SK-N-SH (cell line): ENCODE results near the gene RPS6KB2. TPM values are rescaled to one million over a fixed set of nuclear protein-coding genes. Genes with fewer than 3 reads are reported as not detected.

ENCODE experiments used
- CTCF ChIA-PET: fragments of 300-600, 350-600 bp; formaldehyde crosslinking; extraction: SDS; loops from one replicate; lab custom pipeline; 2021; lab: Yijun Ruan, JAX
- POLR2A ChIA-PET: fragments of 350-600 bp; sonication (Branson Sonifier 250); formaldehyde crosslinking; extraction: SDS; loops from one replicate; lab custom pipeline; 2020; ENCODE audit warnings: antibody characterized with exemption, inconsistent platforms; lab: Yijun Ruan, JAX
- DNase-seq: peaks from one replicate; pipeline ENCODE4 v3.0.0; 2012
- H2AFZ ChIP-seq: fragments of 200-600 bp; sonication (generic); 2 replicates; pipeline ENCODE4 v1.8.1; 2016; ENCODE audit warnings: antibody characterized with exemption, mild to moderate bottlenecking, low read depth
- H3F3A ChIP-seq: fragments of 200-600 bp; sonication (generic); replicated peaks from 2 replicates; pipeline ENCODE3; 2016; ENCODE audit warnings: antibody characterized with exemption, mild to moderate bottlenecking; ENCODE audit not compliant: insufficient read depth
- H3K27ac ChIP-seq, 2 experiments: fragments of 200-500 bp in 1 of 2; fragments of 200-600 bp in 1 of 2; sonication (Bioruptor generic) in 1 of 2; sonication (generic), shearing (Covaris generic) in 1 of 2; 2 replicates each; pipeline versions ENCODE4 v1.5.1 to v1.6.1; 2014 to 2016; ENCODE audit warnings: low read depth in 2 of 2, inconsistent platforms in 1 of 2, low read length in 1 of 2, mild to moderate bottlenecking in 1 of 2, mixed read lengths in 1 of 2
- H3K27me3 ChIP-seq: fragments of 200-600 bp; sonication (generic), shearing (Covaris generic); 2 replicates; pipeline ENCODE4 v1.6.1; 2016; ENCODE audit warnings: mixed run types; ENCODE audit not compliant: insufficient read depth
- H3K36me3 ChIP-seq, 2 experiments: fragments of 200-500 bp in 1 of 2; fragments of 200-600 bp in 1 of 2; sonication (Bioruptor generic) in 1 of 2; sonication (generic) in 1 of 2; replicated peaks in 1 of 2; 2 replicates each; pipeline versions ENCODE3 to v1.5.1; 2014 to 2016; ENCODE audit warnings: low read length in 1 of 2, mild to moderate bottlenecking in 1 of 2; ENCODE audit not compliant: insufficient read depth in 2 of 2, control insufficient read depth in 1 of 2
- H3K4me1 ChIP-seq, 2 experiments: fragments of 200-500 bp in 1 of 2; fragments of 200-600 bp in 1 of 2; sonication (Bioruptor generic) in 1 of 2; sonication (generic), shearing (Covaris generic) in 1 of 2; 2 replicates each; pipeline versions ENCODE4 v1.5.1 to v1.6.1; 2014 to 2016; ENCODE audit warnings: low read depth in 1 of 2, low read length in 1 of 2, mixed run types in 1 of 2; ENCODE audit not compliant: insufficient read depth in 2 of 2, control insufficient read depth in 1 of 2
- H3K4me2 ChIP-seq: fragments of 200-600 bp; sonication (generic), shearing (Covaris generic); 2 replicates; pipeline ENCODE4 v1.6.1; 2017; ENCODE audit warnings: mixed run types
- H3K4me3 ChIP-seq, 2 experiments: fragments of 200-500 bp in 1 of 2; fragments of 200-600 bp in 1 of 2; sonication (Bioruptor generic) in 1 of 2; sonication (generic), shearing (Covaris generic) in 1 of 2; 2 replicates each; pipeline versions ENCODE4 v1.5.1 to v1.8.1; 2014 to 2016; ENCODE audit warnings: low read depth in 2 of 2, inconsistent platforms in 1 of 2, low read length in 1 of 2, mild to moderate bottlenecking in 1 of 2, mixed read lengths in 1 of 2, moderate library complexity in 1 of 2
- H3K79me2 ChIP-seq: fragments of 200-600 bp; sonication (generic); 2 replicates; pipeline ENCODE4 v1.8.1; 2017; ENCODE audit warnings: mild to moderate bottlenecking; ENCODE audit not compliant: insufficient read depth
- H3K9ac ChIP-seq: fragments of 200-600 bp; sonication (generic); 2 replicates; pipeline ENCODE4 v1.6.1; 2017; ENCODE audit warnings: mixed run types
- H3K9me2 ChIP-seq: fragments of 200-600 bp; sonication (generic); 2 replicates; pipeline ENCODE4 v1.6.1; 2017; ENCODE audit warnings: mixed run types
- H3K9me3 ChIP-seq: fragments of 200-600 bp; sonication (generic); 2 replicates; pipeline ENCODE4 v1.6.1; 2017; ENCODE audit warnings: mixed run types, mild to moderate bottlenecking, moderate library complexity
- H4K20me1 ChIP-seq: fragments of 200-600 bp; sonication (generic); 2 replicates; pipeline ENCODE4 v1.6.1; 2017; ENCODE audit warnings: mild to moderate bottlenecking, mixed run types; ENCODE audit not compliant: insufficient read depth
- EZH2phosphoT487 ChIP-seq: fragments of 200-600 bp; sonication (generic); IDR thresholded peaks from 2 replicates; pipeline ENCODE4 v1.6.1; 2017; ENCODE audit warnings: low read depth, mixed run types, mild to moderate bottlenecking, antibody characterized with exemption, moderate library complexity, borderline replicate concordance
- FOXM1 ChIP-seq: IDR thresholded peaks from 2 replicates; pipeline ENCODE4 v1.4.0; 2012; ENCODE audit warnings: low read depth, mild to moderate bottlenecking
- MXI1 ChIP-seq: IDR thresholded peaks from 2 replicates; pipeline ENCODE4 v1.6.1; 2012; ENCODE audit warnings: mild to moderate bottlenecking, low read depth, low read length, improper control_type of control experiment
- NFIC ChIP-seq: IDR thresholded peaks from 2 replicates; pipeline ENCODE4 v1.4.0; 2012; ENCODE audit warnings: borderline replicate concordance
- RCOR1 ChIP-seq: fragments of 150-350 bp; IDR thresholded peaks from 2 replicates; pipeline ENCODE4 v1.6.1; 2017; ENCODE audit warnings: antibody characterized with exemption, low read length
- RFX5 ChIP-seq: IDR thresholded peaks from 2 replicates; pipeline ENCODE4 v1.6.1; 2012; ENCODE audit warnings: mild to moderate bottlenecking, improper control_type of control experiment, low read length
- RXRA ChIP-seq: IDR thresholded peaks from 2 replicates; pipeline ENCODE4 v1.4.0; 2012; ENCODE audit warnings: low read depth, mild to moderate bottlenecking, borderline replicate concordance
- SMC3 ChIP-seq: IDR thresholded peaks from 2 replicates; pipeline ENCODE4 v1.6.1; 2012; ENCODE audit warnings: low read depth, low read length, improper control_type of control experiment
- TCF12 ChIP-seq: IDR thresholded peaks from 2 replicates; pipeline ENCODE4 v1.4.0; 2012
- TEAD4 ChIP-seq: IDR thresholded peaks from 2 replicates; pipeline ENCODE4 v1.4.0; 2012; ENCODE audit warnings: mild to moderate bottlenecking, borderline replicate concordance; ENCODE audit not compliant: insufficient read depth
- USF1 ChIP-seq: IDR thresholded peaks from 2 replicates; pipeline ENCODE4 v1.4.0; 2012; ENCODE audit warnings: low read depth, borderline replicate concordance
- YY1 ChIP-seq: IDR thresholded peaks from 2 replicates; pipeline ENCODE4 v1.4.0; 2012; ENCODE audit warnings: low read depth, mild to moderate bottlenecking
- ZBTB33 ChIP-seq: IDR thresholded peaks from 2 replicates; pipeline ENCODE4 v1.4.0; 2012; ENCODE audit warnings: low read depth, borderline replicate concordance
- whole genome bisulfite sequencing: methylation state at CpG from one replicate; pipeline ENCODE4 v1.1.6; 2017; ENCODE audit warnings: low lambda C conversion rate; 5-methylcytosine and 5-hydroxymethylcytosine counted together
- polyA plus RNA-seq, 3 experiments: library from polyadenylated mRNA; depleted of rRNA; stranded (reverse); fragments of >200 nt; gene quantifications; 2 replicates each; pipeline ENCODE4 v1.2.3, GENCODE V29; 2012
- TF ChIP-seq, protein P1 (sequence below): fragments of 150-350 bp; IDR thresholded peaks from 2 replicates; pipeline ENCODE4 v1.6.1; 2017; ENCODE audit warnings: antibody characterized with exemption, low read length, low read depth, borderline replicate concordance
- TF ChIP-seq, protein P2 (sequence below): IDR thresholded peaks from 2 replicates; pipeline ENCODE4 v1.6.1; 2012; ENCODE audit warnings: mild to moderate bottlenecking, low read depth, low read length, moderate library complexity

The RPS6KB2 gene
- polyA plus RNA-seq, 1 of the 3 experiments (the other 2 are of a cell fraction): 52.0 TPM

- Histone ChIP-seq H3K27ac (no peak overlapping the region), H3K79me2 (peaks cover 16% of the 10 kb centered on the region), H2AFZ (no peak overlapping the region), H3K36me3 (peaks cover 3 to 43% of the 10 kb centered on the region in 2 experiments), H4K20me1 (no peaks in the 10 kb centered on the region), H3K4me3 (no peak overlapping the region), H3K9ac (no peak overlapping the region), H3K9me3 (no peaks in the 10 kb centered on the region), H3K27me3 (no peaks in the 10 kb centered on the region), H3K9me2 (no peaks in the 10 kb centered on the region), H3K4me1 (peaks cover 0 to under 1% of the 10 kb centered on the region in 2 experiments; a peak in 1 of 4 replicates), H3K4me2 (no peak overlapping the region), H3F3A (no peaks in the 10 kb centered on the region)
- 100% methylated on average over 2 of the region's 23 CpGs for WGBS
- ChIA-PET CTCF (no interaction called here), POLR2A (no interaction called here)
- no peak for DNase-seq
- TF ChIP-seq RXRA (no peak), ZBTB33 (no peak), RFX5 (no peak), MXI1 (no peak), FOXM1 (no peak), YY1 (no peak), NFIC (no peak), EZH2phosphoT487 (no peak), TEAD4 (no peak), TCF12 (no peak), USF1 (no peak), SMC3 (no peak), RCOR1 (no peak)
- TF ChIP-seq, protein P1, sequence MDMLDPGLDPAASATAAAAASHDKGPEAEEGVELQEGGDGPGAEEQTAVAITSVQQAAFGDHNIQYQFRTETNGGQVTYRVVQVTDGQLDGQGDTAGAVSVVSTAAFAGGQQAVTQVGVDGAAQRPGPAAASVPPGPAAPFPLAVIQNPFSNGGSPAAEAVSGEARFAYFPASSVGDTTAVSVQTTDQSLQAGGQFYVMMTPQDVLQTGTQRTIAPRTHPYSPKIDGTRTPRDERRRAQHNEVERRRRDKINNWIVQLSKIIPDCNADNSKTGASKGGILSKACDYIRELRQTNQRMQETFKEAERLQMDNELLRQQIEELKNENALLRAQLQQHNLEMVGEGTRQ: no peak
- TF ChIP-seq, protein P2, sequence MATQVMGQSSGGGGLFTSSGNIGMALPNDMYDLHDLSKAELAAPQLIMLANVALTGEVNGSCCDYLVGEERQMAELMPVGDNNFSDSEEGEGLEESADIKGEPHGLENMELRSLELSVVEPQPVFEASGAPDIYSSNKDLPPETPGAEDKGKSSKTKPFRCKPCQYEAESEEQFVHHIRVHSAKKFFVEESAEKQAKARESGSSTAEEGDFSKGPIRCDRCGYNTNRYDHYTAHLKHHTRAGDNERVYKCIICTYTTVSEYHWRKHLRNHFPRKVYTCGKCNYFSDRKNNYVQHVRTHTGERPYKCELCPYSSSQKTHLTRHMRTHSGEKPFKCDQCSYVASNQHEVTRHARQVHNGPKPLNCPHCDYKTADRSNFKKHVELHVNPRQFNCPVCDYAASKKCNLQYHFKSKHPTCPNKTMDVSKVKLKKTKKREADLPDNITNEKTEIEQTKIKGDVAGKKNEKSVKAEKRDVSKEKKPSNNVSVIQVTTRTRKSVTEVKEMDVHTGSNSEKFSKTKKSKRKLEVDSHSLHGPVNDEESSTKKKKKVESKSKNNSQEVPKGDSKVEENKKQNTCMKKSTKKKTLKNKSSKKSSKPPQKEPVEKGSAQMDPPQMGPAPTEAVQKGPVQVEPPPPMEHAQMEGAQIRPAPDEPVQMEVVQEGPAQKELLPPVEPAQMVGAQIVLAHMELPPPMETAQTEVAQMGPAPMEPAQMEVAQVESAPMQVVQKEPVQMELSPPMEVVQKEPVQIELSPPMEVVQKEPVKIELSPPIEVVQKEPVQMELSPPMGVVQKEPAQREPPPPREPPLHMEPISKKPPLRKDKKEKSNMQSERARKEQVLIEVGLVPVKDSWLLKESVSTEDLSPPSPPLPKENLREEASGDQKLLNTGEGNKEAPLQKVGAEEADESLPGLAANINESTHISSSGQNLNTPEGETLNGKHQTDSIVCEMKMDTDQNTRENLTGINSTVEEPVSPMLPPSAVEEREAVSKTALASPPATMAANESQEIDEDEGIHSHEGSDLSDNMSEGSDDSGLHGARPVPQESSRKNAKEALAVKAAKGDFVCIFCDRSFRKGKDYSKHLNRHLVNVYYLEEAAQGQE: no peak
These were observed 6.1 kb downstream of the RPS6KB2 start for GRCh38 chr11:67434395-67434881.
